ENCODE data around the gene FOXJ3. TPM values are rescaled to one million over a fixed set of nuclear protein-coding genes. Genes with fewer than 3 reads are reported as not detected.

Gene FOXJ3
- total and polyA plus RNA-seq, 2 donors from 2014 or later = 11.8 to 45.5 TPM

DNA sequence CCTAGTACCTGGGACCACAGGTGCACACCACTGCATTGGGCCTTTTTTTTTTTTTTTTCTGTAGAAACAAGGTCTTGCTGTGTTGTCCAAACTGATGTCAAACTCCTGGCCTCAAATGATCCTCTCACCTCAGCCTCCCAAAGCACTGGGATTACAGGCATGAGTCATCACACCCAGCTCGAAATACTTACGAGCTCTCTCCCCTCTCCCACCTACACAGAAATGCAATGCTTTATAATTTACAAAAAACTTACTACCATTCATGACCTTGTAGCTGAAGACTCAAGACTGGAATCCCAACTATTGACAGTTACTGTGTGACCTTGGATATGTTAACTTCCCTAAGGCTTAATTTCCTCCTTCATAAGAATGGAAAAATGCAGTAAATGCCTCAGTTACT is 18.7 kb downstream of the FOXJ3 start:
- Histone ChIP-seq H3K9me3 (ENCODE audit: control insufficient read depth in 2 of 3, insufficient read depth in 1 of 3, low read length in 3 of 3) (no peaks in the 10 kb centered on the region), H3K36me3 (ENCODE audit: control insufficient read depth in 2 of 3, insufficient read depth in 3 of 3, low read length in 3 of 3) (no peaks in the 10 kb centered on the region), H3K9ac (ENCODE audit: low read length in 3 of 3) (no peak overlapping the region), H3K4me1 (ENCODE audit: control insufficient read depth in 2 of 3, insufficient read depth in 2 of 3, low read depth in 1 of 3, low read length in 3 of 3) (peaks cover 0 to 18% (median 16%) of the 10 kb centered on the region in 3 donors), H3K27me3 (ENCODE audit: control insufficient read depth, insufficient read depth, low read length) (no peaks in the 10 kb centered on the region), H3K4me3 (ENCODE audit: low read length in 3 of 3) (no peak overlapping the region), H3K27ac (ENCODE audit: low read depth in 2 of 2, low read length in 2 of 2) (no peak overlapping the region)
- FAIRE-seq (no peak), DNase-seq (no peak)
- intact Hi-C loops (cut with DNase I) = no loop called here
- no peak for TF ChIP-seq CTCF (IDR thresholded peaks at IDR 0.05; ENCODE audit: borderline replicate concordance, extremely low read depth, insufficient read depth)

DNA sequence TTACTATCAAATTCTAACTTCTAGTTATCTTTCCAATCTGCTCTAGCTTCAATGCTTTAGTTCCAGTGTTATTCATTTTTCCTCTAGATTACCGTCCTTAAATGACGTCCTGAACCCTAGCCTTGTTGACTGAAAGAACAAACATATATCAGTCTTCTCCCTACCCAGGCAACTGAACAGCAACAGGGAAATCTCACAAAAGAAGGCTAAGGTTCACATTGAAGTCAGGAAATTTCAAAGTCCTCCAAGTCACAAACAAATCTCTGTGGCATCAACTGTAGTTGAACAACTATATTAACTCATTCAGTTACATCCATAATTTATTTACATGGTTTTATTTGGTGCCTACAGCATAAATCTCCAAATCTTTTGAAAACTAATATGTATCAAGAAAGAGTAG is 19.5 kb downstream of the FOXJ3 start:
- Histone ChIP-seq H3K9me3 (ENCODE audit: control insufficient read depth in 2 of 3, insufficient read depth in 1 of 3, low read length in 3 of 3) (no peaks in the 10 kb centered on the region), H3K4me3 (ENCODE audit: low read length in 3 of 3) (no peak overlapping the region), H3K9ac (ENCODE audit: low read length in 3 of 3) (no peak overlapping the region), H3K27me3 (ENCODE audit: control insufficient read depth, insufficient read depth, low read length) (no peaks in the 10 kb centered on the region), H3K27ac (ENCODE audit: low read depth in 2 of 2, low read length in 2 of 2) (peak overlapping the region in 1 of 2 donors; percentile 29), H3K4me1 (ENCODE audit: control insufficient read depth in 2 of 3, insufficient read depth in 2 of 3, low read depth in 1 of 3, low read length in 3 of 3) (peaks cover 0 to 18% (median 16%) of the 10 kb centered on the region in 3 donors), H3K36me3 (ENCODE audit: control insufficient read depth in 2 of 3, insufficient read depth in 3 of 3, low read length in 3 of 3) (no peaks in the 10 kb centered on the region)
- TF ChIP-seq CTCF (IDR thresholded peaks at IDR 0.05; ENCODE audit: borderline replicate concordance, extremely low read depth, insufficient read depth) = no peak
- peak in 1 of 5 donors; percentile 9 for DNase-seq
- no peak for FAIRE-seq
- intact Hi-C loops (cut with DNase I) = no loop called here

GRCh38 chr1:42313970-42314369 is 21.1 kb downstream of the FOXJ3 start:
- DNase-seq (no peak), FAIRE-seq (no peak)
- peaks cover 0 to 3% (median 0%) of the 10 kb centered on the region in 3 donors for H3K36me3 ChIP-seq (ENCODE audit: control insufficient read depth in 2 of 3, insufficient read depth in 3 of 3, low read length in 3 of 3)
- H3K9me3 ChIP-seq (ENCODE audit: control insufficient read depth in 2 of 3, insufficient read depth in 1 of 3, low read length in 3 of 3) = no peaks in the 10 kb centered on the region
- H3K27ac ChIP-seq (ENCODE audit: low read depth in 2 of 2, low read length in 2 of 2) = no peak overlapping the region
- no peaks in the 10 kb centered on the region for H3K27me3 ChIP-seq (ENCODE audit: control insufficient read depth, insufficient read depth, low read length)
- peaks cover 0 to 18% (median 13%) of the 10 kb centered on the region in 3 donors for H3K4me1 ChIP-seq (ENCODE audit: control insufficient read depth in 2 of 3, insufficient read depth in 2 of 3, low read depth in 1 of 3, low read length in 3 of 3)
- TF ChIP-seq CTCF (IDR thresholded peaks at IDR 0.05; ENCODE audit: borderline replicate concordance, extremely low read depth, insufficient read depth) = no peak
- no peak overlapping the region for H3K9ac ChIP-seq (ENCODE audit: low read length in 3 of 3)
- intact Hi-C loops (cut with DNase I) = no loop called here
- H3K4me3 ChIP-seq (ENCODE audit: low read length in 3 of 3) = no peak overlapping the region
